PC-9 (cell line): ENCODE measurements around the gene CDPF1.
"Not testable (repeated sequence)": the region's sequence is repeated elsewhere in the genome, so short reads cannot be mapped to it uniquely, and the experiment has no call there.

Source experiments
- CTCF ChIP-seq: fragments of 200-600 bp; sonication (generic); conservative IDR thresholded peaks from 2 replicates; pipeline ENCODE4 v1.6.1; 2017; ENCODE audit warnings: mixed run types, antibody characterized with exemption, mild to moderate bottlenecking, moderate library complexity
- EZH2 ChIP-seq: fragments of 200-600 bp; sonication (generic); IDR thresholded peaks from 2 replicates; pipeline ENCODE4 v1.8.0; 2017; ENCODE audit warnings: antibody characterized with exemption, low read depth

GRCh38 chr22:46264520-46264919, 14.4 kb upstream of the CDPF1 start:
- TF ChIP-seq CTCF, EZH2: not testable (repeated sequence)
